A673 (cell line): ENCODE measurements around the gene TMEM232.

Experiments used
- EZH2 ChIP-seq: fragments of 200-600 bp; sonication (generic); IDR thresholded peaks from 2 replicates; pipeline ENCODE4 v1.6.1; 2017; ENCODE audit warnings: borderline replicate concordance, low read depth, mild to moderate bottlenecking, mixed read lengths, antibody characterized with exemption, low read length; ENCODE audit not compliant: poor library complexity, severe bottlenecking
- TF ChIP-seq, protein P1 (sequence below): fragments of 300-800, 200-600 bp; sonication (generic); conservative IDR thresholded peaks from 2 replicates; pipeline ENCODE4 v1.5.1; 2017; ENCODE audit warnings: low read depth, mild to moderate bottlenecking, antibody characterized with exemption, low read length, moderate library complexity, mixed read lengths

DNA sequence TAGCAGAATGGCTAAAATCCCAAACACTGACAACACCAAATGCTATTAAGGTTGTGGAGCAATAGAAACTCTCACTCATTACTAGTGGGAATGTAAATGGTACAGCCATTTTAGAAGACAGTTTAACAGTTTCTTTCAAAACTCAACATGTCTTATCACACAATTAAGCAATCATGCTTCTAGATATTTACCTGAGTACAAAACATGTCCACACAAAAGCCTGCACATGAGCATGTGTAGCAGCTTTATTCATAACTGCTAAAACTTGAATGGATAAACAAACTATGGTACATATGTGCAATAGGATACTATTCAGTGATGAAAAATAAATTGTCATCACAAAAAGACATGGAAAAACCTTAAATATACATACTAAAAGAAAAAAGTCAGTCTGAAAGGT, 43.8 kb upstream of the TMEM232 start:
- TF ChIP-seq, protein P1, sequence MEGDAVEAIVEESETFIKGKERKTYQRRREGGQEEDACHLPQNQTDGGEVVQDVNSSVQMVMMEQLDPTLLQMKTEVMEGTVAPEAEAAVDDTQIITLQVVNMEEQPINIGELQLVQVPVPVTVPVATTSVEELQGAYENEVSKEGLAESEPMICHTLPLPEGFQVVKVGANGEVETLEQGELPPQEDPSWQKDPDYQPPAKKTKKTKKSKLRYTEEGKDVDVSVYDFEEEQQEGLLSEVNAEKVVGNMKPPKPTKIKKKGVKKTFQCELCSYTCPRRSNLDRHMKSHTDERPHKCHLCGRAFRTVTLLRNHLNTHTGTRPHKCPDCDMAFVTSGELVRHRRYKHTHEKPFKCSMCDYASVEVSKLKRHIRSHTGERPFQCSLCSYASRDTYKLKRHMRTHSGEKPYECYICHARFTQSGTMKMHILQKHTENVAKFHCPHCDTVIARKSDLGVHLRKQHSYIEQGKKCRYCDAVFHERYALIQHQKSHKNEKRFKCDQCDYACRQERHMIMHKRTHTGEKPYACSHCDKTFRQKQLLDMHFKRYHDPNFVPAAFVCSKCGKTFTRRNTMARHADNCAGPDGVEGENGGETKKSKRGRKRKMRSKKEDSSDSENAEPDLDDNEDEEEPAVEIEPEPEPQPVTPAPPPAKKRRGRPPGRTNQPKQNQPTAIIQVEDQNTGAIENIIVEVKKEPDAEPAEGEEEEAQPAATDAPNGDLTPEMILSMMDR: no peak
- no peak for TF ChIP-seq EZH2
